PC-3 (cell line): Measurements from ENCODE around the gene RBBP8NL. TPM values are rescaled to one million over a fixed set of nuclear protein-coding genes. Genes with fewer than 3 reads are reported as not detected.
"Not testable (repeated sequence)": the region's sequence is repeated elsewhere in the genome, so short reads cannot be mapped to it uniquely, and the experiment has no call there.

Experiments used
- ATAC-seq: fragments of 200-7000 bp; cut with Tn5 transposase; 2 replicates; pipeline ENCODE4 v1.9.1; 2020; ENCODE audit warnings: mild to moderate bottlenecking, moderate library complexity
- BruUV-seq: library from RNA; stranded (reverse); fragments of 400-500 nt; replicated peaks from 2 replicates; lab custom pipeline; 2021; lab: Mats Ljungman, UMichigan
- CTCF ChIA-PET: fragments of 300-600 bp; sonication (Branson Sonifier 250); formaldehyde crosslinking; loops from one replicate; lab custom pipeline; 2022; ENCODE audit warnings: antibody characterized with exemption; lab: Charles Lee
- POLR2A ChIA-PET: fragments of 300-600 bp; sonication (Branson Sonifier 250); formaldehyde crosslinking; loops from one replicate; lab custom pipeline; 2022; ENCODE audit warnings: antibody characterized with exemption; ENCODE audit not compliant: unreplicated experiment; lab: Charles Lee
- DNase-seq: peaks from one replicate; pipeline ENCODE4 v3.0.0-alpha.2; 2015
- H2AFZ ChIP-seq: fragments of 300-600 bp; sonication (generic); 2 replicates; pipeline ENCODE4 v1.6.0; 2016; ENCODE audit warnings: antibody characterized with exemption, low read length
- H3F3A ChIP-seq: fragments of 300-600 bp; sonication (generic); one replicate; pipeline ENCODE4 v1.6.0; 2017; ENCODE audit warnings: antibody characterized with exemption, low read length, control low read depth, mild to moderate bottlenecking; ENCODE audit not compliant: unreplicated experiment
- H3K27ac ChIP-seq: fragments of 300-600 bp; sonication (generic); 2 replicates; pipeline ENCODE4 v1.5.1; 2016; ENCODE audit warnings: mild to moderate bottlenecking, low read length
- H3K27me3 ChIP-seq: fragments of 300-600 bp; sonication (generic); 2 replicates; pipeline ENCODE4 v1.6.1; 2016; ENCODE audit warnings: low read length, mixed read lengths
- H3K36me3 ChIP-seq: fragments of 300-600 bp; sonication (generic); 2 replicates; pipeline ENCODE4 v1.6.1; 2016; ENCODE audit warnings: low read depth, mixed run types, low read length, mixed read lengths
- H3K4me1 ChIP-seq: fragments of 300-600 bp; sonication (generic); 2 replicates; pipeline ENCODE4 v1.5.1; 2016; ENCODE audit warnings: low read length; ENCODE audit not compliant: insufficient read depth
- H3K4me2 ChIP-seq: fragments of 300-600 bp; sonication (generic); 2 replicates; pipeline ENCODE4 v1.6.0; 2016; ENCODE audit warnings: low read length
- H3K4me3 ChIP-seq: fragments of 300-600 bp; sonication (generic); 2 replicates; pipeline ENCODE4 v1.5.1; 2016; ENCODE audit warnings: mild to moderate bottlenecking, low read length, mixed read lengths
- H3K79me2 ChIP-seq: fragments of 300-600 bp; sonication (generic); 2 replicates; pipeline ENCODE4 v1.6.1; 2017; ENCODE audit warnings: low read length, mixed read lengths
- H3K9ac ChIP-seq: fragments of 300-600 bp; sonication (generic); 2 replicates; pipeline ENCODE4 v1.6.0; 2016; ENCODE audit warnings: mild to moderate bottlenecking, low read length
- H3K9me2 ChIP-seq: fragments of 300-600 bp; sonication (generic); replicated peaks from 2 replicates; pipeline ENCODE4 v1.6.1; 2016; ENCODE audit warnings: mixed run types, low read length, mixed read lengths
- H3K9me3 ChIP-seq: fragments of 300-600 bp; sonication (generic); 2 replicates; pipeline ENCODE4 v1.6.1; 2016; ENCODE audit warnings: low read length, mixed read lengths
- H4K20me1 ChIP-seq: fragments of 300-600 bp; sonication (generic); 2 replicates; pipeline ENCODE4 v1.6.1; 2016; ENCODE audit warnings: low read length, mixed read lengths
- CTCF ChIP-seq: fragments of 300-600 bp; sonication (generic); conservative IDR thresholded peaks from 2 replicates; pipeline ENCODE4 v1.5.1; 2017; ENCODE audit warnings: antibody characterized with exemption, low read depth, mild to moderate bottlenecking, low read length
- EZH2 ChIP-seq: fragments of 300-600 bp; sonication (generic); IDR thresholded peaks from one replicate; pipeline ENCODE4 v1.6.1; 2017; ENCODE audit warnings: antibody characterized with exemption, mild to moderate bottlenecking, low read length; ENCODE audit not compliant: unreplicated experiment
- EZH2phosphoT487 ChIP-seq: fragments of 300-600 bp; sonication (generic); IDR thresholded peaks from 2 replicates; pipeline ENCODE4 v1.6.1; 2018; ENCODE audit warnings: mild to moderate bottlenecking, antibody characterized with exemption, low read length, borderline replicate concordance
- intact Hi-C: fragments of 100-400 bp; cut with micrococcal nuclease; formaldehyde crosslinking; loops from 2 replicates; pipeline ENCODE4 v1.9.0; 2023
- total RNA-seq: library from RNA; depleted of rRNA; stranded (reverse); fragments of >200 nt; gene quantifications from 2 replicates; pipeline ENCODE4 v1.2.3, GENCODE V29; 2014

The RBBP8NL gene
- total RNA-seq, 1 experiment from 2014 or later: 9.4 TPM

- POLR2A ChIA-PET: no interaction called here
- no peaks in the 10 kb centered on the region for H3K27me3 ChIP-seq
- H3K27ac ChIP-seq: no peak overlapping the region
- H3K4me1 ChIP-seq: peaks cover 21% of the 10 kb centered on the region
- DNase-seq: no peak
- H4K20me1 ChIP-seq: no peaks in the 10 kb centered on the region
- H2AFZ ChIP-seq: no peak overlapping the region
- TF ChIP-seq EZH2: no peak
- H3K79me2 ChIP-seq: no peaks in the 10 kb centered on the region
- peaks cover 3% of the 10 kb centered on the region for H3F3A ChIP-seq
- no peak for ATAC-seq
- no TSS peak for BruUV-seq
- CTCF ChIA-PET: no interaction called here
- no peaks in the 10 kb centered on the region for H3K9me2 ChIP-seq
- no peak overlapping the region for H3K9ac ChIP-seq
- no peaks in the 10 kb centered on the region; the same call in 1 of the 2 replicates for H3K36me3 ChIP-seq
- H3K4me2 ChIP-seq: no peak overlapping the region
- no peaks in the 10 kb centered on the region for H3K9me3 ChIP-seq
- intact Hi-C loops: no loop called here
- H3K4me3 ChIP-seq: no peak overlapping the region
These were observed 50.3 kb downstream of the RBBP8NL start for GRCh38 chr20:62377064-62377461.

GRCh38 chr20:62376112-62377063, 51.0 kb downstream of the RBBP8NL start:
- no peak for ATAC-seq
- Histone ChIP-seq H3K4me3 (no peak overlapping the region), H3F3A (peaks cover 3% of the 10 kb centered on the region), H4K20me1 (no peaks in the 10 kb centered on the region), H3K9ac (no peak overlapping the region), H3K79me2 (no peaks in the 10 kb centered on the region), H2AFZ (no peak overlapping the region), H3K4me1 (peaks cover 17% of the 10 kb centered on the region), H3K9me3 (no peaks in the 10 kb centered on the region), H3K36me3 (no peaks in the 10 kb centered on the region), H3K9me2 (no peaks in the 10 kb centered on the region), H3K4me2 (no peak overlapping the region), H3K27ac (no peak overlapping the region), H3K27me3 (no peaks in the 10 kb centered on the region)
- no peak for TF ChIP-seq EZH2
- no peak for TF ChIP-seq CTCF
- TF ChIP-seq EZH2phosphoT487: no peak
- no TSS peak for BruUV-seq
- no peak for DNase-seq
- ChIA-PET CTCF (interaction anchor here (1.2 to 1.6 kb wide), 2 partner anchors 26 to 74 kb away, joined by 4 to 6 read pairs; partner anchors contain the start of gene ADRM1), POLR2A (no interaction called here)
- intact Hi-C loops: no loop called here

DNA sequence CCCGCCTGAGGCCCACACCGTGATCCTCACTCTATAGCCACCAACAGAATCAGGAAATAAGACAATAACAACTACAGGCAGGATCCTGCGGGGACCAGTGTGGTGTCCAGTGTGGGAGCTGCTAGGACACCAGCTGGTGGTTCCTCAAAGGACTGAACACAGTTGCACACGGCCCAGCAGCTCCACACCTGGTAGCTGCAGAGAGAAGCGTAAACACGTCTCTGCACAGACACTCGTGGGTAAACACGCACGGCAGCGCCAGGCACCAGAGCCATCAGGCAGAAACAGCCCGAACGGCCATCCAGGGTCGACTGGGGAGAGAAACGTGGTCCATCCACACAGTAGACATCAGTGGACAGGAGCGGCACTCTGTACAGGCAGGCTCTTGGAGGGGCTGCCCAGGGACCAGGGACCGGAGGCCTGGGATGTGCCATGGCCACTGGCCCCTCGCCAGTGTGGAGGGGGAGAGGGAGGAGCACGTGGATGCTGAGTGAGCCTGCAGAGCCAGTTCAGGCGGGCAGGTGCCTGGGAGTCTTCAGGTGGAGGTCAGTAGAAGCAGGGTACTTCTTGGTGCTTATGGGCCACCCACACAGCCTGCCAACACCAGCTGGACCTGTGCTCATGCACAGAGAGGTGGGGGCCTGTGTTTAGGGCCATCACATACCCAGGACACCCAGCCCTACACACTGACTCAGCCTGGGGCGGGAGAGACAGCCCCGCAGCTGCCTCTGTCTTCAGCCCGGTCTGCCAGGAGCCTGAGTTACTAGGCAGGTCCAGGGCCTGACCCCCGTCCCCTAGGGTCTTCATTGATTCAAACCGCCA, 52.8 kb downstream of the RBBP8NL start:
- H3K9me3 ChIP-seq: no peaks in the 10 kb centered on the region
- peaks cover 19% of the 10 kb centered on the region for H3K4me1 ChIP-seq
- no peaks in the 10 kb centered on the region for H3K36me3 ChIP-seq
- ATAC-seq (peak; percentile 4; the same call in 1 of the 2 replicates), DNase-seq (no peak)
- H3K79me2 ChIP-seq: no peaks in the 10 kb centered on the region
- no peaks in the 10 kb centered on the region for H3F3A ChIP-seq
- no peak overlapping the region for H3K9ac ChIP-seq
- no peak overlapping the region for H3K4me2 ChIP-seq
- H3K4me3 ChIP-seq: no peak overlapping the region
- no peaks in the 10 kb centered on the region for H3K27me3 ChIP-seq
- no peak for TF ChIP-seq EZH2
- no peak for TF ChIP-seq CTCF
- no peak for TF ChIP-seq EZH2phosphoT487
- CTCF ChIA-PET: interaction anchor here (0.5 to 1.6 kb wide), 6 partner anchors 9 to 103 kb away, joined by 3 to 7 read pairs (median 4); partner anchors contain the start of gene ADRM1
- H2AFZ ChIP-seq: no peak overlapping the region
- H4K20me1 ChIP-seq: no peaks in the 10 kb centered on the region
- no peaks in the 10 kb centered on the region for H3K9me2 ChIP-seq
- no peak overlapping the region for H3K27ac ChIP-seq
- intact Hi-C loops: no loop called here
- POLR2A ChIA-PET: no interaction called here
- BruUV-seq: no TSS peak

DNA sequence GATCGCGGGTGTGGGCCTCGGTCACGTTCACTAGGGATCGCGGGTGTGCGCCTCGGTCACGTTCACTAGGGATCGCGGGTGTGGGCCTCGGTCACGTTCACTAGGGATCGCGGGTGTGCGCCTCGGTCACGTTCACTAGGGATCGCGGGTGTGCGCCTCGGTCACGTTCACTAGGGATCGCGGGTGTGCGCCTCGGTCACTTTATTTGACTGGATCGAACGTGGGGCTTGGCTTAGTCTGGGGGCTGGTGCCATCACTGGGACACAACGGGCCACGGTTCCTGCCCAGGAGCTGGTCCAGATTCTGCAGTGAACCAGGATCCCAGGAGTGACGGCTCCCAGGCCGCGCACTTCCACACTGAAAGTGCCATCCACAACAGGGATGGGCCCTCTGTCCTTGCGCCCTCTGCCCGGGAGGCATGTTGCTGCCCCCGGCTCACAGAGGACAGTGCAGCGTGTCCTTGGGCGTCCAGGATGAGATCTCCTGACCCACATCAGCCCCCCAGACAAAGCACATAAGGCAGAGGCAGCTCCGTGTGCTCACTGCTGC, 53.6 kb downstream of the RBBP8NL start:
- intact Hi-C loops, H3K9me3 ChIP-seq, CTCF ChIA-PET, H2AFZ ChIP-seq, H3K4me3 ChIP-seq, H3K79me2 ChIP-seq, H3F3A ChIP-seq, DNase-seq, H4K20me1 ChIP-seq, H3K9ac ChIP-seq, POLR2A ChIA-PET, ATAC-seq, H3K36me3 ChIP-seq, H3K4me2 ChIP-seq, H3K9me2 ChIP-seq, H3K27ac ChIP-seq, H3K27me3 ChIP-seq, BruUV-seq: not testable (repeated sequence)
- peaks cover 28% of the 10 kb centered on the region for H3K4me1 ChIP-seq
